Measurements from ENCODE around the gene DLG1.
A peak's percentile ranks its signal among the peaks of the same experiment; 100 is the strongest.

Gene DLG1

GRCh38 chr3:197135212-197135611 lies 163.2 kb downstream of the DLG1 start:
- peaks cover 67% of the 10 kb centered on the region for H3K36me3 Mint-ChIP-seq
- no peak for ATAC-seq

GRCh38 chr3:197132916-197133530 lies 165.4 kb downstream of the DLG1 start:
- ATAC-seq, result no peak
- Mint-ChIP-seq H3K36me3 (peaks cover 67% of the 10 kb centered on the region), H3K4me1 (peaks cover 6% of the 10 kb centered on the region), H3K4me3 (no peak overlapping the region), H3K27ac (no peak overlapping the region), H3K9me3 (peaks cover 9% of the 10 kb centered on the region)
- DNase-seq (ENCODE audit: low spot score in 2 of 2), result no peak

More at GRCh38 chr3:197135212-197135611, 163.2 kb downstream of the DLG1 start:
- DNase-seq (ENCODE audit: low spot score in 2 of 2), result no peak
- Mint-ChIP-seq H3K9me3 (peaks cover 9% of the 10 kb centered on the region), H3K4me1 (peaks cover 6% of the 10 kb centered on the region), H3K27ac (no peak overlapping the region), H3K4me3 (no peak overlapping the region)

- DNase-seq (ENCODE audit: low spot score in 2 of 2) (no peak), ATAC-seq (peak; percentile 71)
- H3K27ac Mint-ChIP-seq, result no peak overlapping the region
- H3K4me1 Mint-ChIP-seq, result peaks cover 9% of the 10 kb centered on the region
- H3K9me3 Mint-ChIP-seq, result no peaks in the 10 kb centered on the region
- H3K4me3 Mint-ChIP-seq, result no peak overlapping the region
- peaks cover 28% of the 10 kb centered on the region for H3K36me3 Mint-ChIP-seq
Observed at GRCh38 chr3:197125636-197126035, 172.8 kb downstream of the DLG1 start.

GRCh38 chr3:197124713-197125112 lies 173.7 kb downstream of the DLG1 start:
- H3K27ac Mint-ChIP-seq, result peak overlapping the region; percentile 4
- H3K36me3 Mint-ChIP-seq, result peaks cover 26% of the 10 kb centered on the region
- no peak overlapping the region for H3K4me3 Mint-ChIP-seq
- ATAC-seq (no peak), DNase-seq (ENCODE audit: low spot score in 2 of 2) (no peak)
- H3K4me1 Mint-ChIP-seq, result peaks cover 9% of the 10 kb centered on the region
- H3K9me3 Mint-ChIP-seq, result no peaks in the 10 kb centered on the region

GRCh38 chr3:197122394-197122793 lies 176.0 kb downstream of the DLG1 start:
- DNase-seq (ENCODE audit: low spot score in 2 of 2), result no peak
- H3K9me3 Mint-ChIP-seq, result no peaks in the 10 kb centered on the region
- no peak overlapping the region for H3K4me3 Mint-ChIP-seq
- H3K27ac Mint-ChIP-seq, result no peak overlapping the region
- H3K4me1 Mint-ChIP-seq, result peaks cover 9% of the 10 kb centered on the region
- H3K36me3 Mint-ChIP-seq, result peaks cover 11% of the 10 kb centered on the region
- ATAC-seq, result no peak

GRCh38 chr3:197117114-197117513 lies 181.3 kb downstream of the DLG1 start:
- peak; percentile 58 for ATAC-seq
- Mint-ChIP-seq H3K4me3 (no peak overlapping the region), H3K9me3 (no peaks in the 10 kb centered on the region), H3K27ac (no peak overlapping the region), H3K4me1 (no peaks in the 10 kb centered on the region), H3K36me3 (peaks cover 31% of the 10 kb centered on the region)
- DNase-seq (ENCODE audit: low spot score in 2 of 2), result no peak

- no peak overlapping the region for H3K4me3 Mint-ChIP-seq
- H3K36me3 Mint-ChIP-seq, result peaks cover 47% of the 10 kb centered on the region
- no peak for ATAC-seq
- no peaks in the 10 kb centered on the region for H3K9me3 Mint-ChIP-seq
- no peak for DNase-seq (ENCODE audit: low spot score in 2 of 2)
- H3K4me1 Mint-ChIP-seq, result no peaks in the 10 kb centered on the region
- H3K27ac Mint-ChIP-seq, result no peak overlapping the region
Observed at GRCh38 chr3:197114007-197114406, 184.4 kb downstream of the DLG1 start.

- Mint-ChIP-seq H3K36me3 (peaks cover 55% of the 10 kb centered on the region), H3K27ac (no peak overlapping the region)
Observed at GRCh38 chr3:197111685-197112084, 186.7 kb downstream of the DLG1 start.

GRCh38 chr3:197105786-197106185 lies 192.6 kb downstream of the DLG1 start:
- H3K36me3 Mint-ChIP-seq, result peaks cover 55% of the 10 kb centered on the region

More at GRCh38 chr3:197111685-197112084, 186.7 kb downstream of the DLG1 start:
- DNase-seq (ENCODE audit: low spot score in 2 of 2), result no peak
- H3K4me1 Mint-ChIP-seq, result no peaks in the 10 kb centered on the region
- ATAC-seq, result no peak
- H3K9me3 Mint-ChIP-seq, result no peaks in the 10 kb centered on the region
- no peak overlapping the region for H3K4me3 Mint-ChIP-seq

GRCh38 chr3:197104738-197105137 lies 193.7 kb downstream of the DLG1 start:
- Mint-ChIP-seq H3K36me3 (peaks cover 44% of the 10 kb centered on the region), H3K27ac (no peak overlapping the region)

More at GRCh38 chr3:197105786-197106185, 192.6 kb downstream of the DLG1 start:
- ATAC-seq (no peak), DNase-seq (ENCODE audit: low spot score in 2 of 2) (no peak)
- no peaks in the 10 kb centered on the region for H3K4me1 Mint-ChIP-seq
- no peak overlapping the region for H3K27ac Mint-ChIP-seq
- no peaks in the 10 kb centered on the region for H3K9me3 Mint-ChIP-seq
- H3K4me3 Mint-ChIP-seq, result no peak overlapping the region

GRCh38 chr3:197103766-197104165 lies 194.6 kb downstream of the DLG1 start:
- no peak for ATAC-seq
- H3K27ac Mint-ChIP-seq, result no peak overlapping the region
- H3K4me1 Mint-ChIP-seq, result no peaks in the 10 kb centered on the region
- no peak overlapping the region for H3K4me3 Mint-ChIP-seq
- H3K9me3 Mint-ChIP-seq, result no peaks in the 10 kb centered on the region
- no peak for DNase-seq (ENCODE audit: low spot score in 2 of 2)
- peaks cover 41% of the 10 kb centered on the region for H3K36me3 Mint-ChIP-seq

More at GRCh38 chr3:197104738-197105137, 193.7 kb downstream of the DLG1 start:
- no peaks in the 10 kb centered on the region for H3K4me1 Mint-ChIP-seq
- DNase-seq (ENCODE audit: low spot score in 2 of 2), result no peak
- H3K9me3 Mint-ChIP-seq, result no peaks in the 10 kb centered on the region
- ATAC-seq, result no peak
- no peak overlapping the region for H3K4me3 Mint-ChIP-seq

- ATAC-seq (no peak), DNase-seq (ENCODE audit: low spot score in 2 of 2) (no peak)
- H3K27ac Mint-ChIP-seq, result peak overlapping the region; percentile 20
- H3K36me3 Mint-ChIP-seq, result peaks cover 19% of the 10 kb centered on the region
- no peaks in the 10 kb centered on the region for H3K4me1 Mint-ChIP-seq
- no peaks in the 10 kb centered on the region for H3K9me3 Mint-ChIP-seq
- no peak overlapping the region for H3K4me3 Mint-ChIP-seq
Observed at GRCh38 chr3:197093871-197094270, 204.5 kb downstream of the DLG1 start.

GRCh38 chr3:197088370-197088769 lies 210.0 kb downstream of the DLG1 start:
- ATAC-seq (no peak), DNase-seq (ENCODE audit: low spot score in 2 of 2) (no peak)
- Mint-ChIP-seq H3K9me3 (no peaks in the 10 kb centered on the region), H3K27ac (no peak overlapping the region), H3K4me3 (no peak overlapping the region), H3K4me1 (peaks cover 8% of the 10 kb centered on the region), H3K36me3 (peaks cover 22% of the 10 kb centered on the region)

GRCh38 chr3:197085137-197085536 lies 213.3 kb downstream of the DLG1 start:
- peaks cover 29% of the 10 kb centered on the region for H3K36me3 Mint-ChIP-seq
- peaks cover 9% of the 10 kb centered on the region for H3K4me1 Mint-ChIP-seq
- no peaks in the 10 kb centered on the region for H3K9me3 Mint-ChIP-seq
- no peak overlapping the region for H3K27ac Mint-ChIP-seq
- no peak overlapping the region for H3K4me3 Mint-ChIP-seq
- DNase-seq (ENCODE audit: low spot score in 2 of 2) (no peak), ATAC-seq (peak; percentile 74)

- Mint-ChIP-seq H3K9me3 (no peaks in the 10 kb centered on the region), H3K4me1 (peaks cover 9% of the 10 kb centered on the region), H3K4me3 (no peak overlapping the region), H3K36me3 (peaks cover 31% of the 10 kb centered on the region), H3K27ac (no peak overlapping the region)
- ATAC-seq, result peak; percentile 100
- no peak for DNase-seq (ENCODE audit: low spot score in 2 of 2)
Observed at GRCh38 chr3:197083486-197083885, 214.9 kb downstream of the DLG1 start.

- no peak for ATAC-seq
- no peak for DNase-seq (ENCODE audit: low spot score in 2 of 2)
- no peaks in the 10 kb centered on the region for H3K9me3 Mint-ChIP-seq
- peaks cover 35% of the 10 kb centered on the region for H3K36me3 Mint-ChIP-seq
- H3K4me3 Mint-ChIP-seq, result no peak overlapping the region
- no peak overlapping the region for H3K27ac Mint-ChIP-seq
- peaks cover 9% of the 10 kb centered on the region for H3K4me1 Mint-ChIP-seq
Observed at GRCh38 chr3:197082871-197083270, 215.5 kb downstream of the DLG1 start.
